PC-3 (cell line): ENCODE data around the gene HOXB7. TPM values are rescaled to one million over a fixed set of nuclear protein-coding genes. Genes with fewer than 3 reads are reported as not detected.

ENCODE experiments used
- ATAC-seq: fragments of 200-7000 bp; cut with Tn5 transposase; 2 replicates; pipeline ENCODE4 v1.9.1; 2020; ENCODE audit warnings: mild to moderate bottlenecking, moderate library complexity
- BruUV-seq: library from RNA; stranded (reverse); fragments of 400-500 nt; replicated peaks from 2 replicates; lab custom pipeline; 2021; lab: Mats Ljungman, UMichigan
- CTCF ChIA-PET: fragments of 300-600 bp; sonication (Branson Sonifier 250); formaldehyde crosslinking; loops from one replicate; lab custom pipeline; 2022; ENCODE audit warnings: antibody characterized with exemption; lab: Charles Lee
- POLR2A ChIA-PET: fragments of 300-600 bp; sonication (Branson Sonifier 250); formaldehyde crosslinking; loops from one replicate; lab custom pipeline; 2022; ENCODE audit warnings: antibody characterized with exemption; ENCODE audit not compliant: unreplicated experiment; lab: Charles Lee
- DNase-seq: peaks from one replicate; pipeline ENCODE4 v3.0.0-alpha.2; 2015
- H2AFZ ChIP-seq: fragments of 300-600 bp; sonication (generic); 2 replicates; pipeline ENCODE4 v1.6.0; 2016; ENCODE audit warnings: antibody characterized with exemption, low read length
- H3F3A ChIP-seq: fragments of 300-600 bp; sonication (generic); one replicate; pipeline ENCODE4 v1.6.0; 2017; ENCODE audit warnings: antibody characterized with exemption, low read length, control low read depth, mild to moderate bottlenecking; ENCODE audit not compliant: unreplicated experiment
- H3K27ac ChIP-seq: fragments of 300-600 bp; sonication (generic); 2 replicates; pipeline ENCODE4 v1.5.1; 2016; ENCODE audit warnings: mild to moderate bottlenecking, low read length
- H3K27me3 ChIP-seq: fragments of 300-600 bp; sonication (generic); 2 replicates; pipeline ENCODE4 v1.6.1; 2016; ENCODE audit warnings: low read length, mixed read lengths
- H3K36me3 ChIP-seq: fragments of 300-600 bp; sonication (generic); 2 replicates; pipeline ENCODE4 v1.6.1; 2016; ENCODE audit warnings: low read depth, mixed run types, low read length, mixed read lengths
- H3K4me1 ChIP-seq: fragments of 300-600 bp; sonication (generic); 2 replicates; pipeline ENCODE4 v1.5.1; 2016; ENCODE audit warnings: low read length; ENCODE audit not compliant: insufficient read depth
- H3K4me2 ChIP-seq: fragments of 300-600 bp; sonication (generic); 2 replicates; pipeline ENCODE4 v1.6.0; 2016; ENCODE audit warnings: low read length
- H3K4me3 ChIP-seq: fragments of 300-600 bp; sonication (generic); 2 replicates; pipeline ENCODE4 v1.5.1; 2016; ENCODE audit warnings: mild to moderate bottlenecking, low read length, mixed read lengths
- H3K79me2 ChIP-seq: fragments of 300-600 bp; sonication (generic); 2 replicates; pipeline ENCODE4 v1.6.1; 2017; ENCODE audit warnings: low read length, mixed read lengths
- H3K9ac ChIP-seq: fragments of 300-600 bp; sonication (generic); 2 replicates; pipeline ENCODE4 v1.6.0; 2016; ENCODE audit warnings: mild to moderate bottlenecking, low read length
- H3K9me2 ChIP-seq: fragments of 300-600 bp; sonication (generic); replicated peaks from 2 replicates; pipeline ENCODE4 v1.6.1; 2016; ENCODE audit warnings: mixed run types, low read length, mixed read lengths
- H3K9me3 ChIP-seq: fragments of 300-600 bp; sonication (generic); 2 replicates; pipeline ENCODE4 v1.6.1; 2016; ENCODE audit warnings: low read length, mixed read lengths
- H4K20me1 ChIP-seq: fragments of 300-600 bp; sonication (generic); 2 replicates; pipeline ENCODE4 v1.6.1; 2016; ENCODE audit warnings: low read length, mixed read lengths
- EZH2 ChIP-seq: fragments of 300-600 bp; sonication (generic); IDR thresholded peaks from one replicate; pipeline ENCODE4 v1.6.1; 2017; ENCODE audit warnings: antibody characterized with exemption, mild to moderate bottlenecking, low read length; ENCODE audit not compliant: unreplicated experiment
- EZH2phosphoT487 ChIP-seq: fragments of 300-600 bp; sonication (generic); IDR thresholded peaks from 2 replicates; pipeline ENCODE4 v1.6.1; 2018; ENCODE audit warnings: mild to moderate bottlenecking, antibody characterized with exemption, low read length, borderline replicate concordance
- intact Hi-C: fragments of 100-400 bp; cut with micrococcal nuclease; formaldehyde crosslinking; loops from 2 replicates; pipeline ENCODE4 v1.9.0; 2023
- total RNA-seq: library from RNA; depleted of rRNA; stranded (reverse); fragments of >200 nt; gene quantifications from 2 replicates; pipeline ENCODE4 v1.2.3, GENCODE V29; 2014
- TF ChIP-seq, protein P1 (sequence below): fragments of 300-600 bp; sonication (generic); conservative IDR thresholded peaks from 2 replicates; pipeline ENCODE4 v1.5.1; 2017; ENCODE audit warnings: antibody characterized with exemption, low read depth, mild to moderate bottlenecking, low read length

The HOXB7 gene
- total RNA-seq, 1 experiment from 2014 or later: not detected

DNA sequence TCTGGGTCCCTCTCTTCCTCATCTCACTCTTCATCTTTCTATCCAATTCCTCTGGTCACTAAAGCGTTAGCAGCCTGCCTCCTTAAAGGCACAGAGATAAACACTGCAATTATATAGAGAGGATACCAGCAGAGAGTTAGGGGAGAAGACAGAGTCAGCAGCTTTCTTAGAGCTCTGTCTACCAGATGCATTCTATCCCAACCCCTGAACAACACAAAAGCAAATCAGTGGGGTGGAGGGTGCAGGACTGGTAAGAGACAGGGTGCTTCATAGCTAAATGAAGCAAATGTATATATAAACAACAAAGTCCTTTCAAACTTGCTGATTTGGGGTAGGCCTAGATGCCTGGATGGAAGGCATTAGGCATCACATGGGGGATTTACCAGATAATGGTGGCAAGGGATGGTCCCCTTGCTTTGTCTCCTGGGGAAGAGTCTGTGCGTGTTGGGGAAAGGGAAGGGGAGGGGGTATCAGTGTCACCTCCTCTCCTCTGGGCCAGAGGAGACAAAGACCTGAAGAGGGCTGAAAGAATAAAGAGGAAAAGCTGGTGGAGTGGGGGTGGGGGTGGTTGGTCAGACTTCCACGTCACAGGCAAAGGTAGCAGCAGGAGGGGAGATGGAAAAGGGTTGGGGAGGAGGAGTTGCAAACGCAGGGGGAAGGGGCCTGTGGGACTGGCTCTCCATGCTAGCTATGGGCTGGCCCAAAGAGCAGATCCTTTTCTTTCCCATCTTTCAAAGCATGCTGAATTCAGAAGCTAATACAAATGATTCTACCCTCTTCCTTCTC is 44.7 kb downstream of the HOXB7 start:
- POLR2A ChIA-PET: no interaction called here
- intact Hi-C loops: no loop called here
- no peak overlapping the region for H3K9ac ChIP-seq
- H3K4me3 ChIP-seq: no peak overlapping the region
- no peaks in the 10 kb centered on the region for H3K27me3 ChIP-seq
- no peak overlapping the region for H3K4me2 ChIP-seq
- H3F3A ChIP-seq: no peaks in the 10 kb centered on the region
- H2AFZ ChIP-seq: no peak overlapping the region
- ATAC-seq (no peak), DNase-seq (no peak)
- H3K4me1 ChIP-seq: no peaks in the 10 kb centered on the region
- H3K27ac ChIP-seq: no peak overlapping the region
- H4K20me1 ChIP-seq: no peaks in the 10 kb centered on the region
- CTCF ChIA-PET: interaction anchor here (0.6 kb wide), 1 partner anchor 11 kb away, joined by 3 read pairs; no protein-coding TSS in a partner anchor
- H3K9me3 ChIP-seq: no peaks in the 10 kb centered on the region
- H3K36me3 ChIP-seq: no peaks in the 10 kb centered on the region
- H3K9me2 ChIP-seq: no peaks in the 10 kb centered on the region
- BruUV-seq: no TSS peak
- H3K79me2 ChIP-seq: no peaks in the 10 kb centered on the region
- TF ChIP-seq EZH2 (no peak), EZH2phosphoT487 (no peak)
- TF ChIP-seq, protein P1, sequence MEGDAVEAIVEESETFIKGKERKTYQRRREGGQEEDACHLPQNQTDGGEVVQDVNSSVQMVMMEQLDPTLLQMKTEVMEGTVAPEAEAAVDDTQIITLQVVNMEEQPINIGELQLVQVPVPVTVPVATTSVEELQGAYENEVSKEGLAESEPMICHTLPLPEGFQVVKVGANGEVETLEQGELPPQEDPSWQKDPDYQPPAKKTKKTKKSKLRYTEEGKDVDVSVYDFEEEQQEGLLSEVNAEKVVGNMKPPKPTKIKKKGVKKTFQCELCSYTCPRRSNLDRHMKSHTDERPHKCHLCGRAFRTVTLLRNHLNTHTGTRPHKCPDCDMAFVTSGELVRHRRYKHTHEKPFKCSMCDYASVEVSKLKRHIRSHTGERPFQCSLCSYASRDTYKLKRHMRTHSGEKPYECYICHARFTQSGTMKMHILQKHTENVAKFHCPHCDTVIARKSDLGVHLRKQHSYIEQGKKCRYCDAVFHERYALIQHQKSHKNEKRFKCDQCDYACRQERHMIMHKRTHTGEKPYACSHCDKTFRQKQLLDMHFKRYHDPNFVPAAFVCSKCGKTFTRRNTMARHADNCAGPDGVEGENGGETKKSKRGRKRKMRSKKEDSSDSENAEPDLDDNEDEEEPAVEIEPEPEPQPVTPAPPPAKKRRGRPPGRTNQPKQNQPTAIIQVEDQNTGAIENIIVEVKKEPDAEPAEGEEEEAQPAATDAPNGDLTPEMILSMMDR: no peak

DNA sequence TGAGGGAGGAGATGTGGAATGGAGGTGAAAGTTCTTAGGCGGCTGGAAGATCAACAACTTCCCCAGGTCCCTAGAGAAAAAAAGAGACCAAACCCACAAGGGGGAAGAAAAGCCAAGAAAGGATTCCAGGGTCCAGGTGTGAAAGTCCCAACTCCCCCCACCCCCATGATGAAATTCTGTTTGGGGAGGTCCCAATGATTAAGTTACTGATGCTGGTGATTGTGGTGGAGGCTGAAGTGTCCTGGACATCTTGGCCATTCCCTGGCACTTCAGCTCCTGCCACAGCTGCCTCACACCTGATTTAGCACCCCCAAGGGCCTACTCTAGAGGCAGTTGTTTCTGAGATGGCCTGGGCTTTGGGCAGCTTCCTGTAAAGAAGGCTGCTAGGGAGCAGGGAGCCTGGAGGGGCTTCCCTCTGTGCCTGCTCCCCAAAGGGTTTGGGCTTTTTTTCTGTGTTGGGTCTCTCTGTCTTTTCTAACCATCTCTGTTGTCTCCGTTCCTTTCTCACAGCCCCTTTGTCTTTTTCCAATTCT is 45.7 kb downstream of the HOXB7 start:
- TF ChIP-seq EZH2phosphoT487 (no peak), EZH2 (no peak)
- TF ChIP-seq, protein P1: no peak
- no peaks in the 10 kb centered on the region for H3K36me3 ChIP-seq
- ATAC-seq: no peak
- no TSS peak for BruUV-seq
- H3K4me3 ChIP-seq: no peak overlapping the region
- intact Hi-C loops: no loop called here
- no peak overlapping the region for H2AFZ ChIP-seq
- H3K79me2 ChIP-seq: no peaks in the 10 kb centered on the region
- no peaks in the 10 kb centered on the region for H3F3A ChIP-seq
- POLR2A ChIA-PET: no interaction called here
- no peak overlapping the region for H3K27ac ChIP-seq
- no peak for DNase-seq
- no peaks in the 10 kb centered on the region for H3K27me3 ChIP-seq
- no peaks in the 10 kb centered on the region for H3K4me1 ChIP-seq
- H3K9me3 ChIP-seq: no peaks in the 10 kb centered on the region
- no peak overlapping the region for H3K4me2 ChIP-seq
- no peaks in the 10 kb centered on the region for H3K9me2 ChIP-seq
- no peaks in the 10 kb centered on the region for H4K20me1 ChIP-seq
- no peak overlapping the region for H3K9ac ChIP-seq
- CTCF ChIA-PET: no interaction called here
